C4-2B (cell line): Measurements from ENCODE around the gene NKRF.

ENCODE experiments used
- CTCF ChIP-seq: fragments of 450-650 bp; conservative IDR thresholded peaks from 2 replicates; pipeline ENCODE4 v1.5.1; 2017; ENCODE audit warnings: mild to moderate bottlenecking
- ZFX ChIP-seq: fragments of 450-650 bp; IDR thresholded peaks from 2 replicates; pipeline ENCODE4 v1.6.1; 2017

- TF ChIP-seq CTCF (no peak), ZFX (no peak)
Observed at GRCh38 chrX:119635799-119636198, 29.6 kb upstream of the NKRF start.
